Lower leg skin (tissue), 4 donors: Measurements from ENCODE around the gene CARD8. TPM values are rescaled to one million over a fixed set of nuclear protein-coding genes. Genes with fewer than 3 reads are reported as not detected.

Experiments
- DNase-seq, 2 donors: peaks; one replicate each; pipeline ENCODE4 v3.0.0-alpha.2; 2019; ENCODE audit warnings: low spot score in 2 of 2
- H3K4me3 ChIP-seq: fragments of 200-600 bp; sonication (generic); 2 replicates; pipeline ENCODE4 v1.5.1; 2017; ENCODE audit warnings: mild to moderate bottlenecking, low read depth; ENCODE audit not compliant: poor library complexity, severe bottlenecking
- POLR2A ChIP-seq, 2 donors: fragments of 450-650 bp; IDR thresholded peaks; one replicate each; pipeline ENCODE4 v1.6.1; 2016 to 2017; ENCODE audit warnings: antibody characterized with exemption in 2 of 2, mild to moderate bottlenecking in 1 of 2, moderate library complexity in 1 of 2
- WGBS, 2 donors: methylation state at CpG; one replicate each; pipeline ENCODE4 v1.1.5; 2018; 5-methylcytosine and 5-hydroxymethylcytosine counted together
- intact Hi-C: fragments of 100-400 bp; cut with DNase I; formaldehyde crosslinking; loops from one replicate; pipeline ENCODE4 v1.15.0; 2023; ENCODE audit warnings: low total_unique reads
- total RNA-seq, 4 donors: library from RNA; depleted of rRNA; stranded (reverse); fragments of >200 nt; gene quantifications; one replicate each; pipeline ENCODE4 v1.1.0, GENCODE V29; 2016
- TF ChIP-seq, protein P1 (sequence below), 3 donors: fragments of 450-650 bp; IDR thresholded peaks; one replicate each; pipeline ENCODE4 v1.5.1; 2016; ENCODE audit warnings: antibody characterized with exemption in 3 of 3, mild to moderate bottlenecking in 3 of 3, moderate library complexity in 2 of 3

The CARD8 gene
- total RNA-seq, 4 donors from 2014 or later: 9.3 to 14.1 (median 11.1) TPM

DNA sequence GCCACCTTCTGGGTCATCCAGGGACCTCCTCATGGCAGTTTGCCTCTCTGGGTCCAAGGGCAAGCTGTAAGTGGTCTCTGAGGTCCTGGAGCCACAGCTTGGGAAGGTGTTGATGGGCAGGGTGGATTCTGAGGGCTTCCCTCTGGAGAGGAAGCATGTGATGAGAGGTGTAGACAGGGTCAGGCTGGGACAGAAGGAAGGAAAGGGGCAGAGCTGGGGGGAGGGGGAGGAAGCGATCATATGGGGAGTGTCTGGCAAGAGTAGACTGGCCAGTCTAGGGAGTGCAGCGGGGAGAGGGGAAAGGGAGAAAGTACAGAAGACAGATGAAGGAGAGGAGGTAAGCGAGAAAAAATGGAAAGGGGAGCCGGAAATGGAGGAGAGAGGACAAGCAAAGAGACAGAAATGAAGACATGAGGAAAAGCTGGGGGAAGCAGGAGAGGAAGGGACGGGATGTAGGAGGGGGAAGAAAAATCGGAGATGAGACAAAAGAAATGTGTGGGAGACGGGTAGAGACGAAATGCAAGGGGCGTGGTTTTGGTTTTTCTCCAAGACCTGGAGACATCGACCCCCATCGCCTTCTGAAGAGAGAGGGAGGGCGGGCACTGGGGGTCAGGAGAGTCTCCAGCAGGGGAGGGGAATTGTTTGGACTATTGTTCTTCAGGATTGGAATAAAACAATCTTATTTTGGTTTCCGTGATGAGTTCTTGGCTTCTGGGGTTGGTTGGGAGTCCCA, 58.6 kb downstream of the CARD8 start:
- intact Hi-C loops: no loop called here
- 40 to 48% methylated on average over 13 of the region's 13 CpGs for WGBS, 2 donors

DNA sequence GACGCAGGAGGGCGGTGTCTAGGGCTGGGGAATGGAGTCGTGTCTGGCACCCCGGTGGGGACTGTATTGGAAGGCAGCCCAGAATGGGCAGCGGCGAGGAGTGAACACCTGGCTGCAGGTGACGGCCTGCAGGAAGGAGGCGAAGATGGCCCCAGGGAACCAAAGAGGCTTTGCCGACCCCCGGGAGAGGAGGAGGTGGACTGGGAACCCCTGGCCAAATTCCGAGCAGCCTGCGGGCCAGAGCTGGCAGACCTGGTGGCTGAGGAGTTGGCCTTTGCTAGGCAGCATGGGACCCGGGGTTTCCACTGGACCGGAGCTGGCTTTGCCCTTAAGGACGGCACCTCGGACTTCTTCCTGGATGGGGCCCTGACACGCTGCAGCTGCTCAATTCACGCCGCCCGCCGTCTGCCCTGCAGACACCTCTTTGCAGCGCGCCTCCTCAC, 59.4 kb downstream of the CARD8 start:
- TF ChIP-seq, protein P1, sequence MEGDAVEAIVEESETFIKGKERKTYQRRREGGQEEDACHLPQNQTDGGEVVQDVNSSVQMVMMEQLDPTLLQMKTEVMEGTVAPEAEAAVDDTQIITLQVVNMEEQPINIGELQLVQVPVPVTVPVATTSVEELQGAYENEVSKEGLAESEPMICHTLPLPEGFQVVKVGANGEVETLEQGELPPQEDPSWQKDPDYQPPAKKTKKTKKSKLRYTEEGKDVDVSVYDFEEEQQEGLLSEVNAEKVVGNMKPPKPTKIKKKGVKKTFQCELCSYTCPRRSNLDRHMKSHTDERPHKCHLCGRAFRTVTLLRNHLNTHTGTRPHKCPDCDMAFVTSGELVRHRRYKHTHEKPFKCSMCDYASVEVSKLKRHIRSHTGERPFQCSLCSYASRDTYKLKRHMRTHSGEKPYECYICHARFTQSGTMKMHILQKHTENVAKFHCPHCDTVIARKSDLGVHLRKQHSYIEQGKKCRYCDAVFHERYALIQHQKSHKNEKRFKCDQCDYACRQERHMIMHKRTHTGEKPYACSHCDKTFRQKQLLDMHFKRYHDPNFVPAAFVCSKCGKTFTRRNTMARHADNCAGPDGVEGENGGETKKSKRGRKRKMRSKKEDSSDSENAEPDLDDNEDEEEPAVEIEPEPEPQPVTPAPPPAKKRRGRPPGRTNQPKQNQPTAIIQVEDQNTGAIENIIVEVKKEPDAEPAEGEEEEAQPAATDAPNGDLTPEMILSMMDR (IDR thresholded peaks at IDR 0.05): no peak
- TF ChIP-seq POLR2A (IDR thresholded peaks at IDR 0.05): no peak
- peak in 1 of 2 donors; percentile 75 for DNase-seq
- no peak overlapping the region for H3K4me3 ChIP-seq
- intact Hi-C loops: no loop called here
- 74 to 84% methylated on average over 23 of the region's 23 CpGs for WGBS, 2 donors

More for the DNA sequence above, 58.6 kb downstream of the CARD8 start:
- no peak overlapping the region for H3K4me3 ChIP-seq
- no peak for TF ChIP-seq POLR2A (IDR thresholded peaks at IDR 0.05)
- TF ChIP-seq, protein P1 (IDR thresholded peaks at IDR 0.05): no peak
- peak in 1 of 2 donors; percentile 71 for DNase-seq

DNA sequence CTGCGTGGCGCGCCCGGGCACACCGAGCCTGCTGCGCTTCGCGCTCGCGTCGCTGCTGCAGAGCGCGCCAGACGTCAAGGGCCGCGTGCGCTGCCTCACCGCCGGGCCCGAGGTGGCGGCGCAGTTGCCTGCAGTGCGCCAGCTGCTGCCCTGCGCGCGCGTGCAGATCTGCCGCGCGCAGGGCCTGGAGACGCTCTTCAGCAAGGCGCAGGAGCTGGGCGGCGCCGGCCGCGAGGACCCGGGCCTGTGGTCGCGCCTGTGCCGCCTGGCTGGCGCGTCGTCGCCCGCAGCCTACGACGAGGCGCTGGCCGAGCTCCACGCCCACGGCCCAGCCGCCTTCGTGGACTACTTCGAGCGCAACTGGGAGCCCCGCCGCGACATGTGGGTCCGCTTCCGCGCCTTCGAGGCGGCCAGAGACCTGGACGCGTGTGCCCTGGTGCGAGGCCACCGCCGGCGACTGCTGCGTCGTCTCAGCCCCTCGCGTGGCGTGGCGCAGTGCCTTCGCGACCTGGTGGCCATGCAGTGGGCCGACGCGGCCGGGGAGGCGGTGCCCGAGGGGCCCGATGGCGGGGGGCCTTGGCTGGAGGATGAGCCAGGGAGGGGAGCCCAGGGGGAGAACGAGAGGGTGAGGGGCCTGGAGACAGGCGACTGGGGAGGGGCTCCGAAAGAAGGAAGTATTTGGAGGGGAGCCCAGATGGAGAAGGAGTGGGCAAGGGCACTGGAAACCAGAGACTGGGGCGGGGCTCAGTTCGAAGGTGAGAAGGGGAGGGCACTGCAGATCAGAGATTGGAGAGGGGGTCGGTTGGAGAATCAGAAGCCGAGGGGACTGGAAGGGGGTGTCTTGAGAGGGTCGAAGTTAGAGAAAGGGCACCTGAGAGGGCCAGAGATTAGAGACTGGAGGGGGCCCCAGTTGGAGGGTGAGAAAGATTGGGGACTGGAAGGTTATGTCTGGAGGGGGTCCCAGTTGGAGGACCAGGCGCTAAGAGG, 60.6 kb downstream of the CARD8 start:
- intact Hi-C loops: no loop called here
- DNase-seq: peak in 1 of 2 donors; percentile 74
- WGBS, 2 donors: 86 to 88% methylated on average over 40 to 95 of the region's 95 CpGs
- H3K4me3 ChIP-seq: no peak overlapping the region
- TF ChIP-seq, protein P1 (IDR thresholded peaks at IDR 0.05): no peak
- no peak for TF ChIP-seq POLR2A (IDR thresholded peaks at IDR 0.05)

DNA sequence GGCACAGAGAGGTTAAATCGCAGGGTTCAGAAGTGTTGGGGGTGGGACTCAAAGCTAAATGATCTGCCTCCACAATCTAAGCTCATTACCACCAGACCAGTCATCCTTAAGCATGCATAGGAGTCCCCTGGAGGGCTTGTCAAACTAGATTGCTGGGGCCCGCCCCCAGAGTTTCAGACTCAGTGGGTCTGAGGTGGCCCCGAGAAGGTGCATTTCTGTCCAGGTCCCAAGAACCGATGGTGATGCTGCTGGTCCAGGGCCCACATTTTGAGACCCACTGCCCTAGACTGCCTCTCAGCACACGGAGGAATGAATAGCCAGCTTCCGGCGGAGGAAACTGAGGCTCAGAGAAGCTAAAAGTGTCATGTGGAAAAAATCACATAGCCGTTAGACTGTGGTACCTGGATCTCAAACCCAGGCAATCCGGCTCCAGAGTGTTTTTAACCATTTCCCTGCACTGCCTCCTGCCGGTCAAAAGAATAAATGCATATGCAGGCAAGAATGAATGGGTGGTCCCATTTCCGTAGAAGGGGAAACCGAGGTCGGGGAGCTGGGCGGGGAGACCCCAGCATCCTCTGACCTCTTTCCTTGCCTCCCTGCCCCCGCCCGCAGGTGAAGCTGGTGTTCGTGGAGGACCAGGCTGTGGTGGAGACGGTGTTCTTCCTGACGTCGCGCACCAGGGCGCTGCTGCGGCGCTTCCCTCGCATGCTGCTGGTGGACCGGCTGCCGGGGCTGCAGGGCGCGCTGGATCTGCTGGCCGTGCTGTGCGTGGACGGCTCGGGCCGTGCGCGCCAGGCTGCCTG, 61.5 kb downstream of the CARD8 start:
- TF ChIP-seq, protein P1 (IDR thresholded peaks at IDR 0.05): no peak
- no peak for TF ChIP-seq POLR2A (IDR thresholded peaks at IDR 0.05)
- intact Hi-C loops: no loop called here
- DNase-seq: peak in 1 of 2 donors; percentile 72
- no peak overlapping the region for H3K4me3 ChIP-seq
- 74 to 84% methylated on average over 35 to 36 of the region's 36 CpGs for WGBS, 2 donors

DNA sequence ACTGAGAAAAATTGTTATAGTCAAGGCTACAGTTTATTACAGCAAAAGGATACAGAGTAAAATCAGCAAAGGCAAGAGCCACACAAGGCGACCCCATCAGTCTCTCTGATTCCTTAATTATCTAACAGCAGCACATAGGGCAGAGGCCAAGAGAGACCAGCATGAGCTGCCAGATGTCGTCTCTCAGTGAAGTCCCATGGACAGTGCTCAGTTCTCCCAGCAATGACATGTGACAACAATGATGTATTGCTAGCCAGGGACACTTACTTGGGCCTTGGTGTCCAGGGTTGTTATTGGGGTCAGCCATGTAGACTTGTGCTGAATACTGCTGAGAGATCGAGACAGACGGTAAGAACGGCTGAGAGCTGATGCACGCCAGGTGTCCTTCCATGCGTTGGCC, 63.0 kb downstream of the CARD8 start:
- H3K4me3 ChIP-seq: no peak overlapping the region
- WGBS, 2 donors: 88 to 97% methylated on average over 7 of the region's 7 CpGs
- TF ChIP-seq POLR2A (IDR thresholded peaks at IDR 0.05): no peak
- TF ChIP-seq, protein P1 (IDR thresholded peaks at IDR 0.05): no peak
- peak in 1 of 2 donors; percentile 18 for DNase-seq
- intact Hi-C loops: no loop called here
